CD4-positive, alpha-beta T cell treated with Interferon alpha-2 for 1 hour (primary cell): ENCODE data around the gene DDAH2.

ENCODE experiments used
- DNase-seq, 2 donors: peaks; one replicate each; pipeline ENCODE4 v3.0.0-alpha.2; 2020 to 2022

The DDAH2 gene

GRCh38 chr6:31687860-31688693, 41.0 kb downstream of the DDAH2 start:
- no peak for DNase-seq

- DNase-seq: no peak
Measured at GRCh38 chr6:31687321-31687720, 41.8 kb downstream of the DDAH2 start.

GRCh38 chr6:31686483-31686882, 42.6 kb downstream of the DDAH2 start:
- no peak for DNase-seq

GRCh38 chr6:31683591-31683990, 45.5 kb downstream of the DDAH2 start:
- no peak for DNase-seq

GRCh38 chr6:31681135-31681671, 47.9 kb downstream of the DDAH2 start:
- peak; percentile 9 to 44 for DNase-seq

GRCh38 chr6:31680226-31681134, 48.6 kb downstream of the DDAH2 start, which contains the start of gene LY6G5C:
Gene LY6G5C (minus strand): TSS chr6:31681067. CDS start chr6:31680373, 694 bp downstream.
- DNase-seq: peak; percentile 77 to 80

- no peak for DNase-seq
Measured at GRCh38 chr6:31677955-31678354, 51.1 kb downstream of the DDAH2 start.
